ENCODE data around the gene MMP3.

The MMP3 gene

DNA sequence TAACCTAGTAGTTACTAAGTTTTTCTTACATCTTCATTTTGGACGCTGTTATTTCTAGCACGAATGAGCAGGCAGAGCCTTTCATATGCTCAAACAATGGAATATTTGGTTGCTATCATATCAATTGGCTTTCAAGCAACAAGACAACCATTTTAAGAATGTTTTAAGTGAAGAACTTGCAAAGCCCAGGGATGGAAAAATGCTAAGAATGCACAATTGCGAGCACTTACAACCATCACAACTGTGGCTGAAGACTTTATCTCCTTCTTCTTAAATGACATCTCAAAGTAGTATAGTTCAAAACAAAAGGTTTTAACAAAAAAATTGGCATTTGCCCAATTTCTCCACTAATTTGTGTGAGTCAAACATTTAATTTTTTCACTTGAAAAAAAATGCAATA, 37.1 kb downstream of the MMP3 start:
- no peak for DNase-seq (ENCODE audit: low read depth)
- TF ChIP-seq, protein P1, sequence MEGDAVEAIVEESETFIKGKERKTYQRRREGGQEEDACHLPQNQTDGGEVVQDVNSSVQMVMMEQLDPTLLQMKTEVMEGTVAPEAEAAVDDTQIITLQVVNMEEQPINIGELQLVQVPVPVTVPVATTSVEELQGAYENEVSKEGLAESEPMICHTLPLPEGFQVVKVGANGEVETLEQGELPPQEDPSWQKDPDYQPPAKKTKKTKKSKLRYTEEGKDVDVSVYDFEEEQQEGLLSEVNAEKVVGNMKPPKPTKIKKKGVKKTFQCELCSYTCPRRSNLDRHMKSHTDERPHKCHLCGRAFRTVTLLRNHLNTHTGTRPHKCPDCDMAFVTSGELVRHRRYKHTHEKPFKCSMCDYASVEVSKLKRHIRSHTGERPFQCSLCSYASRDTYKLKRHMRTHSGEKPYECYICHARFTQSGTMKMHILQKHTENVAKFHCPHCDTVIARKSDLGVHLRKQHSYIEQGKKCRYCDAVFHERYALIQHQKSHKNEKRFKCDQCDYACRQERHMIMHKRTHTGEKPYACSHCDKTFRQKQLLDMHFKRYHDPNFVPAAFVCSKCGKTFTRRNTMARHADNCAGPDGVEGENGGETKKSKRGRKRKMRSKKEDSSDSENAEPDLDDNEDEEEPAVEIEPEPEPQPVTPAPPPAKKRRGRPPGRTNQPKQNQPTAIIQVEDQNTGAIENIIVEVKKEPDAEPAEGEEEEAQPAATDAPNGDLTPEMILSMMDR (IDR thresholded peaks at IDR 0.05; ENCODE audit: insufficient read depth, low read depth, low read length, missing control alignments): no peak
- no peak overlapping the region for H3K4me3 ChIP-seq (ENCODE audit: low read depth, low read length)

DNA sequence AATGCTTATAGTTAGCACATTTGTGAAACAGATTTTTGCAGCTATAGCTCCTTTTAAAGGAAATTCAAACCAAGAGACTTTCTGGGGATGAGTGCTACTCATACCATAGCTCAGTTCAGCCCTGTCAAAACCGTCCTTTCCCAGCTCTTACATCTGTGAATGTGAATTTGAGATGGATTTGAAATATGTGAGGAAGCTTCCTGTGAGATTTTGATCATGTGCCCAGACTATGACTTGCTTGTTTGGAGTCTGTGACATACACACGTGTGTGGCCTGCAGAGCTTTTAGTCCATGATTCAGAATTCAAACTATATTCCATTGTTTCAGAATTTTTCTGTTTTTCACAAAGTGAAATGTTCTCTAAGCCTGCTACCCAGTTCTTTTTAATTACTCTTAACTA, 41.1 kb downstream of the MMP3 start:
- DNase-seq (ENCODE audit: low read depth): no peak
- no peak overlapping the region for H3K4me3 ChIP-seq (ENCODE audit: low read depth, low read length)
- TF ChIP-seq, protein P1 (IDR thresholded peaks at IDR 0.05; ENCODE audit: insufficient read depth, low read depth, low read length, missing control alignments): no peak

DNA sequence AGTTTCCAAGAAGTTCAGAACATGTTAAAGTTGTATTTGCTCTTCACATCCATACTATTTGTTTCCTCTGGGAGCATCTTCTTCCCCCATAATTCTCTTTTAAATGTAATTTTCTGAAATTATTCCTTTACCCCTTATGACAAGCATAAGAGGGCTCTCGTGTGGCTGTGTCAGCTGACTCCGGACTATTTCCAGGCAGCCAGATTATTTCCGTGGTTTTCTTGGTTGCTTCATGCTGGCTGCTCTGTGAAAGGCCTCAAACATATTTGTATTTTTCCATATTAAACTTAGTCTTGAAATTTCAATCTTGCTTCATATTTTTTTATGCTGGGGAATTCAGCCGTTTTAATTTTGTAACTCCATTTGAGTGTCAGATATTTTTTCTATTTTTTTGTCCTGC, 42.6 kb downstream of the MMP3 start:
- no peak overlapping the region for H3K4me3 ChIP-seq (ENCODE audit: low read depth, low read length)
- DNase-seq (ENCODE audit: low read depth): no peak
- TF ChIP-seq, protein P1 (IDR thresholded peaks at IDR 0.05; ENCODE audit: insufficient read depth, low read depth, low read length, missing control alignments): no peak

DNA sequence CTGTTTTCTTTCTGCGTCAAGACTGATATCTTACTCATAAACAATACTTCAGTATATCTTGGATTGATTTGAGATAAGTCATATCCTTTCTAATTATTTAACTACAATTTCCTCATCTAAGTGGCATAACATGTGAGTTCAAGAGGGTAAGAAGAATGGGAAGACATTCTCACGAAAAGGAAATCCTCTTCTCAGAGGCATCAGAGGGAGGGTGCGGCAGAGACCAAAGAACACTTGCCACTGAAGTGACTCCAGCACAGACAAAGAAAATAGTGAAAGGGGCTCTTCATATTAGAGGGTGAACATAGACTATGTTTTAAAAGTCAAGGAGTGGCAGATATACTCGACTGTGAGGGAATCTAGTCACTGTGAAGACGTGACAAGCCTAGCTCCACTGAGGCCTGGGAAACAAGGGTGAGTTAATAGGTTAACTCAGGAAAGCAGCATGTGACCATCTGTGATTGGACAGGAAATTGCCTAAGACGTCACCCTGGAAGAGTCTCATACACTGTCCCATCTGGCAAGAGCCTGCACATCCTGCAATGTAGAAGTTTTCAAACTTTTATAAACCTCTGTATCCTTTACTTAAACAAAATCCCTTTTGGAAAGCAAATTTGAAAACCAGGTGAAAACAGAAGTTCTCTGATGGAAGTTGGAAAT, 43.6 kb downstream of the MMP3 start:
- TF ChIP-seq, protein P1 (IDR thresholded peaks at IDR 0.05; ENCODE audit: insufficient read depth, low read depth, low read length, missing control alignments): no peak
- H3K4me3 ChIP-seq (ENCODE audit: low read depth, low read length): no peak overlapping the region
- DNase-seq (ENCODE audit: low read depth): no peak

DNA sequence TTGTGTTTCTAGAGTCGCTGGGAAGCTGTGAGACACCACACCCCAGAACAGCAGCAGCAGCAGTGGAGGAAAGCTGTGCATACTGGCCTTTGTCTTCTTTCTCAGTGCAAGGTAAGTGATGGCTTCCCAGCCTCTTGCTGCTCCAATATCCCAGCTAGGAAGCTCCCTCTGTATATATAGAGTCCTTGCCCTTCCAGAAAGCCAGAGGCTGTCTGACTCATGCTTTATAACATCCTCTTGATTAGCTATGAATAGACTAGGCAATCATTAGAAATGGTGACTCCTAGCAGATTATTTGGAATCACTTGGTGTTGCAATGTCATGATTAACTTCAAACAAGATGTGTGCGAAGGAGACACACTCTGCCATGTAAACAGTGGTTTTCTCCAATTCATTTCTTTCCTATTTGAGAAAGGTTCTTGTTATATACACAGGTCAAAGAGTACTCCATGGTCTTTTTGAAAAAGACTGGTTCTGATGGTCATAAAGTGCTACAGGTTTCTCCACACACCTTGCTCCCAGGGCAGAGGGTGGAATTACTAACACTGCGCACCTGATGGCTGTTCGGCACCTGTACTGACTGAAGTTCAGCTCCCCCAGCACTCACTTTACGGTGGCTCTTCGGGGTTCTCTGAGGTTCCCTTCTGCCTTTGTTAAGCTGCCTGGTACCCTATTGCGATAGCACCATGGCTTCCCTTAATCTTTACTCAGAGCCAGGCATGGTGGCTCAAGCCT, 45.2 kb downstream of the MMP3 start, which contains the start of gene MMP1:
Gene MMP1, minus strand, starts transcription at position 149 of the 735 bp plus-strand sequence. Its CDS starts 68 bp downstream, at position 81.
- no peak for DNase-seq (ENCODE audit: low read depth)
- TF ChIP-seq, protein P1 (IDR thresholded peaks at IDR 0.05; ENCODE audit: insufficient read depth, low read depth, low read length, missing control alignments): no peak
- H3K4me3 ChIP-seq (ENCODE audit: low read depth, low read length): no peak within 1 kb of the TSS

DNA sequence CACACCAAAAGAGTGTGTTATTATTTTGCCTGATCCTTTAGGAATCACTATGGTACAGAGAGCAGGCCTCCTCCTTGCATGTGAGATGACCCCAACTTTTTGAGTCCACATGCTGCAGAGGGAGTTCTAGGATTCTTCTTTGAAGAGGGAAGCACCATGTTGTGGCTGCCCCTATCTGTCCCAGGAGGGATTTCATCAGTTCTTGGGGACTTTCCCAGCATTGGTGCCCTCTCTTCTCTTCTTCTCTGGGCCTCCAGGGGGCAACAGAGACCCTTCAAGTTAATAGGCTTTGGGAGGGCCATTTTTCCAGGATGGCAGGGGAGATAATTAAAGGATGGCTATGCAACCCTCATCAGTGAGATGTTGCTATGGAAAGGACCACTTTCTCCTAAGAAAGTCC, 49.0 kb downstream of the MMP3 start:
- no peak overlapping the region for H3K4me3 ChIP-seq (ENCODE audit: low read depth, low read length)
- peak; percentile 54 for DNase-seq (ENCODE audit: low read depth)
- TF ChIP-seq, protein P1 (IDR thresholded peaks at IDR 0.05; ENCODE audit: insufficient read depth, low read depth, low read length, missing control alignments): peak; percentile 52
